OCI-LY7 (cell line): Measurements from ENCODE around the gene SOWAHC. TPM values are rescaled to one million over a fixed set of nuclear protein-coding genes. Genes with fewer than 3 reads are reported as not detected.

ENCODE experiments used
- BruUV-seq: library from RNA; stranded (reverse); fragments of 400-500 nt; replicated peaks from 2 replicates; lab custom pipeline; 2021; lab: Mats Ljungman, UMichigan
- CTCF ChIA-PET: fragments of 300-600 bp; sonication (Branson Sonifier 250); formaldehyde crosslinking; loops from one replicate; lab custom pipeline; 2022; ENCODE audit warnings: antibody characterized with exemption; ENCODE audit not compliant: unreplicated experiment; lab: Charles Lee
- POLR2A ChIA-PET: fragments of 300-600 bp; sonication (Branson Sonifier 250); formaldehyde crosslinking; loops from one replicate; lab custom pipeline; 2022; ENCODE audit warnings: antibody characterized with exemption; lab: Charles Lee
- DNase-seq: peaks from one replicate; pipeline ENCODE4 v3.0.0-alpha.2; 2015; ENCODE audit warnings: low spot score
- H2AFZ ChIP-seq: fragments of 200-600 bp; sonication (generic), shearing (Covaris generic); 2 replicates; pipeline ENCODE4 v1.6.1; 2014; ENCODE audit warnings: mild to moderate bottlenecking, antibody characterized with exemption, low read length, moderate library complexity
- H3K27ac ChIP-seq: fragments of 200-600 bp; sonication (generic); 2 replicates; pipeline ENCODE4 v1.5.1; 2014; ENCODE audit warnings: mixed run types, low read depth, mild to moderate bottlenecking, moderate library complexity, low read length, inconsistent platforms; ENCODE audit not compliant: poor library complexity, severe bottlenecking
- H3K36me3 ChIP-seq: fragments of 200-600 bp; sonication (generic); 2 replicates; pipeline ENCODE4 v1.6.1; 2014; ENCODE audit warnings: mild to moderate bottlenecking, antibody characterized with exemption, low read length, moderate library complexity, mixed read lengths; ENCODE audit not compliant: insufficient read depth
- H3K4me1 ChIP-seq: fragments of 200-600 bp; sonication (generic); 2 replicates; pipeline ENCODE4 v1.5.1; 2014; ENCODE audit warnings: mild to moderate bottlenecking, low read length; ENCODE audit not compliant: insufficient read depth, poor library complexity, severe bottlenecking
- H3K4me2 ChIP-seq: fragments of 200-600 bp; sonication (generic); 2 replicates; pipeline ENCODE4 v1.6.1; 2014; ENCODE audit warnings: mild to moderate bottlenecking, low read length
- H3K4me3 ChIP-seq: fragments of 200-600 bp; sonication (generic); 2 replicates; pipeline ENCODE4 v1.5.1; 2014; ENCODE audit warnings: mild to moderate bottlenecking, low read depth, low read length; ENCODE audit not compliant: poor library complexity, severe bottlenecking
- H3K79me2 ChIP-seq: fragments of 200-600 bp; sonication (generic); 2 replicates; pipeline ENCODE4 v1.6.1; 2016; ENCODE audit warnings: low read depth, mild to moderate bottlenecking, low read length, moderate library complexity, mixed read lengths; ENCODE audit not compliant: insufficient read depth
- H3K9me2 ChIP-seq: fragments of 200-600 bp; sonication (generic); 2 replicates; pipeline ENCODE4 v1.6.1; 2016; ENCODE audit warnings: mild to moderate bottlenecking, low read length, mixed read lengths; ENCODE audit not compliant: insufficient read depth
- H3K9me3 ChIP-seq: fragments of 200-600 bp; sonication (generic); 2 replicates; pipeline ENCODE4 v1.6.1; 2014; ENCODE audit warnings: mild to moderate bottlenecking, mixed run types, low read length, mixed read lengths
- H4K20me1 ChIP-seq: fragments of 200-600 bp; sonication (generic); 2 replicates; pipeline ENCODE4 v1.6.1; 2014; ENCODE audit warnings: mild to moderate bottlenecking, antibody characterized with exemption, low read length, moderate library complexity, mixed read lengths; ENCODE audit not compliant: insufficient read depth
- EZH2phosphoT487 ChIP-seq: fragments of 200-600 bp; sonication (generic); IDR thresholded peaks from 2 replicates; pipeline ENCODE4 v1.6.1; 2018; ENCODE audit warnings: low read depth, borderline replicate concordance, mild to moderate bottlenecking, mixed run types, antibody characterized with exemption, low read length, moderate library complexity, mixed read lengths
- intact Hi-C: fragments of 100-400 bp; cut with micrococcal nuclease; formaldehyde crosslinking; loops from one replicate; pipeline ENCODE4 v1.10.0; 2022; ENCODE audit not compliant: unreplicated experiment
- total RNA-seq, 2 experiments: library from RNA; depleted of rRNA in 1 of 2; stranded (reverse); fragments of >200 nt in 1 of 2; shearing (Covaris generic) in 1 of 2; gene quantifications; 2 replicates each; pipeline ENCODE4 v1.2.3, GENCODE V29; 2014 to 2022
- TF ChIP-seq, protein P1 (sequence below): fragments of 200-600 bp; sonication (generic); conservative IDR thresholded peaks from 2 replicates; pipeline ENCODE4 v1.5.1; 2014; ENCODE audit warnings: mild to moderate bottlenecking, antibody characterized with exemption, low read length, moderate library complexity, mixed read lengths

The SOWAHC gene
- total RNA-seq, 2 experiments from 2014 or later = not detected

DNA sequence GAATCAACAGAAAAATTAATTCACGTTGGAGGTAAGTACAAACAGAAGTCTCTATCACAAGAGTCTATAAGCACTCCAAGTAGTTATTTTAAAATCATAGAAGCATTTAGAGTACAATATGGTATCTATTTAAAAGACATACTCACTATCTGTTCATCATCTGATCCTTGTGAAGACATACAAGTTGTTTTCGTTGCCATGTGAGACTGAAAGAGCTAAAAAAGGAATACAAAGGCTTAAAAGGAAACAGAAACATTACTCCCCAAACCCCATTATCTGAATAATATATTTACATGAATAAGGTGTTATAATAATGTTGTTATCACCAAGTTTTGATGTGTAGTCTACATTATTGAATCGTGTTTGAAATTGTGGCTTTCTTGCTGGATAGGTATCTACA lies 21.3 kb upstream of the SOWAHC start:
- POLR2A ChIA-PET = no interaction called here
- Histone ChIP-seq H3K79me2 (no peaks in the 10 kb centered on the region), H3K4me2 (no peak overlapping the region), H4K20me1 (no peaks in the 10 kb centered on the region), H3K9me3 (no peaks in the 10 kb centered on the region), H3K4me3 (no peak overlapping the region), H3K36me3 (no peaks in the 10 kb centered on the region), H3K27ac (no peak overlapping the region), H3K4me1 (no peaks in the 10 kb centered on the region), H2AFZ (no peak overlapping the region), H3K9me2 (no peaks in the 10 kb centered on the region)
- no peak for DNase-seq
- TF ChIP-seq, protein P1, sequence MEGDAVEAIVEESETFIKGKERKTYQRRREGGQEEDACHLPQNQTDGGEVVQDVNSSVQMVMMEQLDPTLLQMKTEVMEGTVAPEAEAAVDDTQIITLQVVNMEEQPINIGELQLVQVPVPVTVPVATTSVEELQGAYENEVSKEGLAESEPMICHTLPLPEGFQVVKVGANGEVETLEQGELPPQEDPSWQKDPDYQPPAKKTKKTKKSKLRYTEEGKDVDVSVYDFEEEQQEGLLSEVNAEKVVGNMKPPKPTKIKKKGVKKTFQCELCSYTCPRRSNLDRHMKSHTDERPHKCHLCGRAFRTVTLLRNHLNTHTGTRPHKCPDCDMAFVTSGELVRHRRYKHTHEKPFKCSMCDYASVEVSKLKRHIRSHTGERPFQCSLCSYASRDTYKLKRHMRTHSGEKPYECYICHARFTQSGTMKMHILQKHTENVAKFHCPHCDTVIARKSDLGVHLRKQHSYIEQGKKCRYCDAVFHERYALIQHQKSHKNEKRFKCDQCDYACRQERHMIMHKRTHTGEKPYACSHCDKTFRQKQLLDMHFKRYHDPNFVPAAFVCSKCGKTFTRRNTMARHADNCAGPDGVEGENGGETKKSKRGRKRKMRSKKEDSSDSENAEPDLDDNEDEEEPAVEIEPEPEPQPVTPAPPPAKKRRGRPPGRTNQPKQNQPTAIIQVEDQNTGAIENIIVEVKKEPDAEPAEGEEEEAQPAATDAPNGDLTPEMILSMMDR = no peak
- no peak for TF ChIP-seq EZH2phosphoT487
- intact Hi-C loops = no loop called here
- no TSS peak for BruUV-seq
- CTCF ChIA-PET = no interaction called here

DNA sequence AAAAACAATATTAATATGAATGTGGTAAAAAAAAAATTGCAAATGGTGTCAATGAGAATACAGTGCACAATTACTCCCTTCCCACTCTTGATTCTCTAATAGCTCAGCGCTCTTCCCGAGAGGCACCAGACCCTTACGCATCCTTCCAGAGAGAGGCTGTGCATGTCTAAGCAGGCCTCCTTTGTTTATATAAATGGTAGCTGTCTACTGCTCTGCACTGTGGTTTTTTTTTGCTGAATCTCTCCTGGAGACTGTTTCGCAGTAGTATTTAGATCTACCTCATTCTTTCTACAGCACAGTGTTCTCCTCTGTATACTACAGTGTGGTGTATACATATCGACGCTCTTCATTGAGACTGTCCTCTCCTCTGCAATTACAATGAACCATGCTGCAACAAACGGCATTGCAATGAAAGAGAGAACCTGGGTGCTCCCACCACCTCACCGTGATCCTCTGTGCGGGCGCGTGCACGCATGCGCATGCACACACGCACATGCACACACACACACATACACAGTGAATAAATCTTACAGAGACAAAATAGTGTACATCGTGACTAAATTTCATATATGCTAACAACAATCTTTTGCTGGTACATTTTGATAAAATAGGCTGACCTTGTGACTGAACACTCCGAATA lies 19.8 kb upstream of the SOWAHC start:
- ChIA-PET CTCF (no interaction called here), POLR2A (no interaction called here)
- Histone ChIP-seq H3K4me2 (no peak overlapping the region), H3K36me3 (no peaks in the 10 kb centered on the region), H3K9me2 (no peaks in the 10 kb centered on the region), H3K79me2 (no peaks in the 10 kb centered on the region), H4K20me1 (no peaks in the 10 kb centered on the region), H3K9me3 (no peaks in the 10 kb centered on the region), H3K27ac (no peak overlapping the region), H2AFZ (no peak overlapping the region), H3K4me1 (no peaks in the 10 kb centered on the region), H3K4me3 (no peak overlapping the region)
- intact Hi-C loops = no loop called here
- TF ChIP-seq, protein P1 = no peak
- TF ChIP-seq EZH2phosphoT487 = no peak
- BruUV-seq = no TSS peak
- no peak for DNase-seq

DNA sequence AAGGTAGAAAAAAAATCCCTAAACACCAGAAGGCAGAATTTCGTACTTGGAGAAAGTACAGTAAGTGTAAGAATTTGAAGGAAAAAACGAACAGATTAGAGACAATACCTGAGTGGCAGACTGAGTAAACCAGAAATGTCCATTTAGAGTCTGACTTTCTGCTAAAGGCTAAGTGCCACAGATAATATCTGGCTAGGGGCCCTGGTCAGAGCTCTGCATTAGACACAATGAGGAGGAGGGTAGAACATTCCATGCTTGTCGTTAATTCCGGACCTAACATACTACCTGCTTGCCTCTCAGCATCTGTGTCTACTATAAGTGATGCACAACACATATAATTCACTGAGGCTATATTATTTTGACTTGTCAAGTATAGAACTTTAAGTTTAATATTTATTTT lies 18.5 kb upstream of the SOWAHC start:
- Histone ChIP-seq H3K4me3 (no peak overlapping the region), H3K9me3 (no peaks in the 10 kb centered on the region), H3K79me2 (no peaks in the 10 kb centered on the region), H3K27ac (no peak overlapping the region), H3K4me2 (no peak overlapping the region), H3K36me3 (no peaks in the 10 kb centered on the region), H2AFZ (no peak overlapping the region), H3K9me2 (no peaks in the 10 kb centered on the region), H3K4me1 (no peaks in the 10 kb centered on the region), H4K20me1 (no peaks in the 10 kb centered on the region)
- DNase-seq = no peak
- TF ChIP-seq EZH2phosphoT487 = no peak
- TF ChIP-seq, protein P1 = no peak
- intact Hi-C loops = no loop called here
- CTCF ChIA-PET = no interaction called here
- POLR2A ChIA-PET = no interaction called here
- BruUV-seq = no TSS peak
